Neutrophil (primary cell): ENCODE measurements around the gene ECT2L.

Source experiments
- H3K27ac ChIP-seq: fragments of 200-600 bp; sonication (generic); 2 replicates; pipeline ENCODE4 v1.5.1; 2016; ENCODE audit warnings: mild to moderate bottlenecking, moderate library complexity
- H3K27me3 ChIP-seq: fragments of 200-600 bp; sonication (generic); 2 replicates; pipeline ENCODE4 v1.6.0; 2016; ENCODE audit warnings: mild to moderate bottlenecking
- H3K36me3 ChIP-seq: fragments of 200-600 bp; sonication (generic); 2 replicates; pipeline ENCODE4 v1.5.1; 2017
- H3K4me1 ChIP-seq, 2 experiments: fragments of 200-600 bp in 1 of 2; sonication (generic) in 1 of 2; 1 replicate in 1 of 2; 2 replicates in 1 of 2; pipeline versions ENCODE4 v1.5.1 to v1.6.1; 2013 to 2016; ENCODE audit warnings: low read depth in 1 of 2, low read length in 1 of 2, mild to moderate bottlenecking in 1 of 2, moderate library complexity in 1 of 2; ENCODE audit not compliant: control insufficient read depth in 1 of 2, insufficient read depth in 1 of 2
- H3K4me3 ChIP-seq, 2 experiments: fragments of 200-600 bp in 1 of 2; sonication (generic) in 1 of 2; 1 replicate in 1 of 2; 2 replicates in 1 of 2; pipeline ENCODE4 v1.5.1; 2013 to 2016; ENCODE audit warnings: low read depth in 1 of 2, low read length in 1 of 2, mild to moderate bottlenecking in 1 of 2, moderate library complexity in 1 of 2
- H3K9me3 ChIP-seq: fragments of 200-600 bp; sonication (generic); 2 replicates; pipeline ENCODE4 v1.5.1; 2016
- TF ChIP-seq, protein P1 (sequence below): fragments of 200-600 bp; sonication (generic); IDR thresholded peaks from 2 replicates; pipeline ENCODE4 v1.5.1; 2016; ENCODE audit warnings: antibody characterized with exemption

The ECT2L gene

DNA sequence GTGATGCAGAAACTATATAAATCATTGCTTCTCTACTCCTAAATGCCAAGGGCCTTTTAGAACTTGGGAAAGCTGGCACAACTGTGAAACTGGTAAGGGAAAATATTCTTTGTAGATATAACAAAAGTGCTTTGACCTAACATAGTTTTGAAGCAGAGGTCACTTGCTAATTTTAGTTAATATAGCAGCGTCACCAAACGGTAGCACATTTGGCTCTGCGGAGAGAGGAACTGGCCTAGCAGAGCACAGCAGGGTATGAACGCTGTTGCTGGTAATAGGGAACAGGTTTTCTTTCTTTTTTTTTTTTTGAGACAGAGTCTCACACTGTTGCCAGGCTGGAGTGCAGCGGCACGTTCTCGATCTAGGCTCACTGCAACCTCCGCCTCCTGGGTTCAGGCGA lies 67.4 kb downstream of the ECT2L start:
- no peaks in the 10 kb centered on the region for H3K27me3 ChIP-seq
- TF ChIP-seq, protein P1, sequence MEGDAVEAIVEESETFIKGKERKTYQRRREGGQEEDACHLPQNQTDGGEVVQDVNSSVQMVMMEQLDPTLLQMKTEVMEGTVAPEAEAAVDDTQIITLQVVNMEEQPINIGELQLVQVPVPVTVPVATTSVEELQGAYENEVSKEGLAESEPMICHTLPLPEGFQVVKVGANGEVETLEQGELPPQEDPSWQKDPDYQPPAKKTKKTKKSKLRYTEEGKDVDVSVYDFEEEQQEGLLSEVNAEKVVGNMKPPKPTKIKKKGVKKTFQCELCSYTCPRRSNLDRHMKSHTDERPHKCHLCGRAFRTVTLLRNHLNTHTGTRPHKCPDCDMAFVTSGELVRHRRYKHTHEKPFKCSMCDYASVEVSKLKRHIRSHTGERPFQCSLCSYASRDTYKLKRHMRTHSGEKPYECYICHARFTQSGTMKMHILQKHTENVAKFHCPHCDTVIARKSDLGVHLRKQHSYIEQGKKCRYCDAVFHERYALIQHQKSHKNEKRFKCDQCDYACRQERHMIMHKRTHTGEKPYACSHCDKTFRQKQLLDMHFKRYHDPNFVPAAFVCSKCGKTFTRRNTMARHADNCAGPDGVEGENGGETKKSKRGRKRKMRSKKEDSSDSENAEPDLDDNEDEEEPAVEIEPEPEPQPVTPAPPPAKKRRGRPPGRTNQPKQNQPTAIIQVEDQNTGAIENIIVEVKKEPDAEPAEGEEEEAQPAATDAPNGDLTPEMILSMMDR, result no peak

DNA sequence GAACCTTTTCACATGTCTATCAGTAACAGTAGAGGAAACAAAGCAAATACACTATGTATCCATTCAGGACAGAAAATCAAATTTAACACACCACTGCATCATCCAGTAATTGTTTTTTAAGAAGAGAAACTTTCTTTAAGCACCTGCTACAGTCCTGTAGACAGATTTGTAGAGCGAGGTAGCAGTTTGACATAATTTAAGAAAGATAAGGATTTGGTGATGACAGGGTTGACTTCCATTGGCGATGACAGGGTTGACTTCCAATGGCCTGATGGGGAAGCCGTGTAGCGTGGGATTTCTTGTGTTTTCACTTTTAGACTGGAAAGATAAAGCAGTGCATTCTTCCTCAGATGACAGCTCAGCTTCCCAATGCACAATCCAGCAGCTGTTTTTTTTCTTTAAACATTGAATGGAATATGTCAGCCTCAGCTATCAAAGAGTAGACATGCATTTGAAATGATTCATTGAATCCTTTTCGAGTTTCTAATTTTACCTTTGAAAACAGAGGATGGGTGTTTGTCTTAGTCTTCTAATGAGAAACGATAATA lies 68.5 kb downstream of the ECT2L start:
- H3K27ac ChIP-seq, result no peak overlapping the region
- no peaks in the 10 kb centered on the region for H3K27me3 ChIP-seq
- no peaks in the 10 kb centered on the region for H3K4me1 ChIP-seq
- H3K36me3 ChIP-seq, result no peaks in the 10 kb centered on the region
- H3K9me3 ChIP-seq, result no peaks in the 10 kb centered on the region
- TF ChIP-seq, protein P1, result no peak
- no peak overlapping the region for H3K4me3 ChIP-seq

More for the DNA sequence above, 67.4 kb downstream of the ECT2L start:
- Histone ChIP-seq H3K36me3 (no peaks in the 10 kb centered on the region), H3K4me1 (no peaks in the 10 kb centered on the region), H3K4me3 (no peak overlapping the region), H3K27ac (no peak overlapping the region), H3K9me3 (no peaks in the 10 kb centered on the region)

DNA sequence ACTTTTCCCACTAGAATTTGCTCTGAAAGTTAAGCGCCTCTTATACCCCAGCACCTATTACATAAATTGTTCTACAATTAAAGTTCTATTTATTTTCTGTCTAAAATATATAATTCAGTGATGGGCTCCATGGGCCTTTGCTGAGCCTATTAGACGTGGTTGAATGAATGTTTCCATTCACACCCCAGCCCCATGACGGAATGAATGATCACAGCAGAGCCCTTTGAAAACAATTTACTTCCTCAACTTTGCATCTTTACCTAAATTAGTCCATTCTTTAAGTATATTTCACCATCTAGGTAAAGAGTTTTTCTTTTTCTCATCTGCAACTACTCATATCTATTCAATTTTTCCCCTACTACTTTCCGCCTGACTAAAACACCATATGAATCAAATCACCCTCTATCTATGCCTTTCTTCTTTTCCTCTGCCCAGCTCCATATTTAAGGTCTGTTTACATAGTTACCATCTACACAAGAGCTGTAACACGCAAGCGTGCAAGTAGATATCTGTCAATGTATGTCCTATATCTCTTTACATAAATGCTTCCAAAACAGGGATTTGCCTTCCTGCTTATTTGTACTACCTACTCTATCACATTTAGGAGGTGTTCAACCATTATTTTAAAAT lies 69.7 kb downstream of the ECT2L start:
- no peak overlapping the region for H3K27ac ChIP-seq
- no peaks in the 10 kb centered on the region for H3K27me3 ChIP-seq
- H3K4me3 ChIP-seq, result no peak overlapping the region
- TF ChIP-seq, protein P1, result no peak
- H3K36me3 ChIP-seq, result no peaks in the 10 kb centered on the region
- no peaks in the 10 kb centered on the region for H3K9me3 ChIP-seq
- H3K4me1 ChIP-seq, result no peaks in the 10 kb centered on the region

DNA sequence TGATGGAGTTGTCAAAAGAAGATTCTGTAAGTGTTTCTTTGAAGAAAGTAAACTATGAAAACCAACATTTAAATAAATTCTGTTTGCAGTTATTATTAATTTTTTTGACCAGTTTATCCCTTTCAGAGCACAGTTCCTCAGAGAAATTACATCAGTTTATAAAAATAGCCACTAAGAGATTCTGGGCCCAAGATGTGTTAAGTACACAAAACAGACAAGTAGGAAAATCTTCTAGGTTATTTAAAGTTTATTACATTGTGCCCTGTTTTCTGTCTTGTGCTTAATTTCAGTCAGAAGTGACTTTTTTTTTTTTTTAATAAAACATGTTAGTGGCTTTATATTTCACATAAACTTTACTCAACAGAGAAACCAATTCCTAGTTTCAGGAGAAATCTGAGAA lies 72.3 kb downstream of the ECT2L start:
- Histone ChIP-seq H3K4me3 (no peak overlapping the region), H3K9me3 (no peaks in the 10 kb centered on the region), H3K4me1 (no peaks in the 10 kb centered on the region), H3K36me3 (no peaks in the 10 kb centered on the region), H3K27ac (no peak overlapping the region), H3K27me3 (no peaks in the 10 kb centered on the region)
- TF ChIP-seq, protein P1, result no peak

DNA sequence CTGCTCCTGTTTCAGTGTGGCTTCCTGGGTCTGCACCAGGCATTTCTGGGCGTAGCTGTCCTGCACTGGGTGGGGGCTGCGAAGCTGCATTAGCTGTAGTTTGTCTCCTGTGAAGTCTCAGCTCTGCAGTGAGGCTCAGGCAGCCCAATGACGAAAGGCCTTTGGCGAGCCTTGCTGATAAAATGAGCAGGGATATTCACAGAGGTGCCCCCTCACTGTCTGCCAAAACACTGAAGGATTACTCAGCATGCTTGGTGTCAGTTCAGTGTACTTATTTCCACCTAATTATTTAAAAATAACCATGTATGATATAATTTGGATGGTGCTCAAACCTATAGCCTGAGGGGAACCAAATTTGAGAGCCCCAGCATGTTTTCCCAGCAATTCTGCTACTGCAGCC lies 73.5 kb downstream of the ECT2L start:
- no peak overlapping the region for H3K4me3 ChIP-seq
- no peak overlapping the region for H3K27ac ChIP-seq
- H3K4me1 ChIP-seq, result no peaks in the 10 kb centered on the region
- no peaks in the 10 kb centered on the region for H3K36me3 ChIP-seq
- TF ChIP-seq, protein P1, result no peak
- no peaks in the 10 kb centered on the region for H3K9me3 ChIP-seq
- H3K27me3 ChIP-seq, result no peaks in the 10 kb centered on the region
